GM12874 (cell line): ENCODE data around the gene SMIM1.

Experiments
- TF ChIP-seq, protein P1 (sequence below): IDR thresholded peaks from 2 replicates; pipeline ENCODE4 v1.5.1; 2011; ENCODE audit warnings: low read depth, mild to moderate bottlenecking, control low read depth, low read length, moderate library complexity; ENCODE audit not compliant: insufficient read depth

SMIM1 gene

DNA sequence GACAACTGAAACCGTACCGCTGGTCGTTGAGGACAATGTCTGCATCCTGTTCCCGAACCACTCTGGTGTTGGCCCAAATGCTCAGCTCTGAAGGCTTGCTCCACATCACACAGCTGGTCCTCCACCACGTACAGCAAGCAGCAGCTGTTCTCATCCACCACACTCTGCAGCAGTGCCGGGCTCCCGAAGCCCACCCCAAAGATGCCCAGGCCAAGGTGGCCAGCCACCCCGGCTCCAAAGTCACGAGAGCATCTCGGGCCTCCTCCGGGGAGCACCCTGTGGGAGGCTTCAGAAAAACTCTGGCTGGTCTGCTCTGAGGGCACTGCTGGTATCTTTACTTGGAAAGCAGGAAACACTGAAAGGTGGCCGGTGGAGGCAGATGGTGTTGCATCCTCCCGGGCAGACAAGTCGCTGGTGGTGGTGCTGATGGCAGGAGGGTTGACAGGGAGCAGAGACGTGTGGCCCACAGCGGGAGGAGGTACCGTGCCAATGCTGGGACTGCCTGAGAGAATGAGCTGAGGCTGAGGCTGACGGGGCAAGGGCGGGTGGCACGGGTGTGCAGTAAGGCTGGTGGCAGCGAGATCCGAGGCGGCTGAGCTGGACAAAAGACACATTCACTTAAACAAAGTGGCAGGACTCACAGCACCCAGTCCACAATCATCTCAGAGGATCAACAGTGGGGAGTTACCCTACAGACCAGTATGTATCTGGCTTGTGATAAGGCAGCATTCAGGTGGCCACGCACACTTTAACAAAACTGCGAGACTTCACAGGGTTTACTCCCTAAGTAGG is 26.8 kb upstream of the SMIM1 start:
- TF ChIP-seq, protein P1, sequence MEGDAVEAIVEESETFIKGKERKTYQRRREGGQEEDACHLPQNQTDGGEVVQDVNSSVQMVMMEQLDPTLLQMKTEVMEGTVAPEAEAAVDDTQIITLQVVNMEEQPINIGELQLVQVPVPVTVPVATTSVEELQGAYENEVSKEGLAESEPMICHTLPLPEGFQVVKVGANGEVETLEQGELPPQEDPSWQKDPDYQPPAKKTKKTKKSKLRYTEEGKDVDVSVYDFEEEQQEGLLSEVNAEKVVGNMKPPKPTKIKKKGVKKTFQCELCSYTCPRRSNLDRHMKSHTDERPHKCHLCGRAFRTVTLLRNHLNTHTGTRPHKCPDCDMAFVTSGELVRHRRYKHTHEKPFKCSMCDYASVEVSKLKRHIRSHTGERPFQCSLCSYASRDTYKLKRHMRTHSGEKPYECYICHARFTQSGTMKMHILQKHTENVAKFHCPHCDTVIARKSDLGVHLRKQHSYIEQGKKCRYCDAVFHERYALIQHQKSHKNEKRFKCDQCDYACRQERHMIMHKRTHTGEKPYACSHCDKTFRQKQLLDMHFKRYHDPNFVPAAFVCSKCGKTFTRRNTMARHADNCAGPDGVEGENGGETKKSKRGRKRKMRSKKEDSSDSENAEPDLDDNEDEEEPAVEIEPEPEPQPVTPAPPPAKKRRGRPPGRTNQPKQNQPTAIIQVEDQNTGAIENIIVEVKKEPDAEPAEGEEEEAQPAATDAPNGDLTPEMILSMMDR = no peak

DNA sequence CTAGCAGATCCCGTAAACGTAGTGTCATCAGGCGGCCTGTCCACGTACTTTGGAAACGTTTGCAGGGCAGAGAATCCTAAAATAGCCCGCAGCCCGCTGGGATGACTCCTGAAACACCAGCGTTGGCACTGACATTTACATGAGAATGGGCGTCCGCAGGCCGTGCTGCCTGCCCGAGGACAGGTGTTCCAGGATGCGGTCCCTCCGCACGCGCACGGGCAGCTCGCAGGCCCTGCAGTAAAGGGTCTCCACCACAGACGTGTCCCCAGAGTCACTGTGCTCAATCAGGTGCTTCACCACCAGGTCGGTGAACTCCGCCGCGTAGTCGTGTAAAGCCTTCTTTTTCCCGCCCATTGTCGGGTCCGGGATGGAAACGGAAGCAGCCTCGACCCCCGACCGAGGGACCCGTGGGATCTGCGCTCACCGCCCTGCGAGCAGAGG is 26.1 kb upstream of the SMIM1 start:
- TF ChIP-seq, protein P1 = no peak

DNA sequence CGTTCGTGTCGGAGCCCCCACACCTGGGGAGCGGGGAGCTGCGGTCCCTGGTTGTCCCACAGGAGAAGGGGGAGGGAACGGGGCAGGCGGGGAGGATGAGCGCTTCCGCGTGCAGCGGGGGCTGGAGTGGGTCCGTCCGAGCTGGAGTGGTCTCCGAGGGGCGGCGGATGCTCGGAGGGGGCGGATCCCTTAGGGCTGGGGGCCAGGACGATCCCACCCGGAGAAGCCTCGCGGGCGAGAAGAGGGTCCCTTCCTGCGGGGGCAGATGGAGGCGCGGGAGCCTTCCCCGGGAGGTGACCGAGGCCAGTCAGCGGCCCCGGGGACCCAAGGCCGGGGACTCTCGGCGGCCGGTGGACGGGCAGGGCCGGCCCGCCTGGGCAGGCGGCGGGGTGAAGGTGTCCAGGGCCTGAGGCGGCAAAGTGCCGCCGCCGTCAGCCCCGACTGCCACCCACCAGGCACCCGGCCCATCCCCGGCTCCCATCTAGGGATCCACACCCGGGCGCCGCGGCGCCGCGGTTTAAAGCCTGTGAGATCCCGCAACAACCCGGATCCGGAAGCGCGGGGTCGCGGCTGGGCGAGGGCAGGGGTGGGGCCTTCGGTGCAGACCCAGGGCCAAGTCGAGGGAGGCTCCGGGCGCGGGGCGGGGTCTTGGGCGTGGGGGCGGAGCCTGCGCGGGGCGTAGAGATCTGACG is 25.6 kb upstream of the SMIM1 start:
- TF ChIP-seq, protein P1 = no peak

DNA sequence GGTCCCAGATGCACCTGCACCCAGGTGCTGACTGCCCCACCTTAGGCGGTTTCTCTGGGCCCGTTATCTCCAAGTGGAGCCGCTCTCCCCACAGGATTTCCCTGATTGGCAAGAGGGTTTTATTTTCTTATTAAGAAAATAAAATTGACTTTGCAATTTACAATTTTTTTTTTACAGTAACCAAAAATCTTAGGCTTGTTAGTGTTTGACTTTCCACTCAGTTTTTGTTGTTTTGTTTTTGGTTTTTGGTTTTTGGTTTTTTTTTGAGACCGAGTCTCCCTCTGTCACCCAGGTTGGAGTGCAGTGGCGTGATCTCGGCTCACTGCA is 25.1 kb upstream of the SMIM1 start:
- TF ChIP-seq, protein P1 = no peak

DNA sequence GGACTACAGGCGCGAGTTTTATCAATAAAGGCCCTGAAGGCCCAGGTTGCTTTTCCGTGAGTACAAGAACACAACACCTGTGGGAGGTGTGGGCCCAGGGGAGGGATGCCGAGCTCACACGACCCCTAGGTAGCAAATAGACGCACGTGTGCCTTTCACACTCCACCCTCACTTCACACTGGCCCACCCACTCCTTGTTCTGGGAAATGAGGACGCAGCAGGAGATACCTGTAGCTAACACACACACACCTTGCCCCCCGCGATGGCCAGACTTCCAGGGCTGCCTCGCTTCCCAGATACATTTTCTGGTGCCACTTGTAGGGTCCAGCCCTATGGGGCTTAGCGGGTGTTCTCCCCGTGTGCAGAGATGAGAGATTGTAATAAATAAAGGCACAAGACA is 24.6 kb upstream of the SMIM1 start:
- TF ChIP-seq, protein P1 = no peak

DNA sequence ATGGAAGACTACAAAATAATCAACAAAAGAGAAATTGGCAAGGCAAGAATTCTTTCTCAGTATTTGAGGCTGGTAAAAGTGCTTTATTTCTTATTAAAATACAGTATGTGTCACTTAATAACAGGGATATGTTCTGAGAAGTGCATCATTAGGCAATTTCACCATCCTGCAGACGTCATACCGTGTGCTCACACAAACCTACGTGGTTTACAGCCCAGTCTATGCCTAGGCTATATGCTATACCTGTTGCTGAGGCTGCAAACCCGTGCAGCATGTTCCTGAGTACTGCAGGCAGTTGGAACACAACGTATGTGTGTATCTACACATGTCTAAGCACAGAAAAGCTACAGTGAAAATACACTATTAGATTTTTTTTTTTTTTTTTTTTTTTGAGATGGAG is 23.0 kb upstream of the SMIM1 start:
- TF ChIP-seq, protein P1 = no peak

DNA sequence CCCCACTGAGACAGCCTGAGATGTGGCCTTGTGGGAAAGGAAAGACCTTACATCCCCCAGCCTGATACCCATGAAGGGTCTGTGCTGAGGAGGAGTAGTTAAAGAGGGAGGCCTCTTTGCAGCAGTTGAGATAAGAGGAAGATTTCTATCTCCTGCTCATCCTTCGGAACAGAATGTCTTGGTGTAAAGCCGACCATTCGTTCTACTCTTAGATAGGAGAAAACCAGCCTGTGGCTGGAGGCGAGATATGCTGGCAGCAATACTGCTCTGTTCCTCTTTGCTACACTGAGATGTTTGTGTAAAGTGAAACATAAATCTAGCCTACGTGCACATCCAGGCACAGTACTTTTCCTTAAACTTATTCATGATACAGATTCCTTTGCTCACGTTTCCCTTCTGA is 21.8 kb upstream of the SMIM1 start:
- TF ChIP-seq, protein P1 = no peak
